RCC 7860 (cell line): Measurements from ENCODE around the gene DOK7.
"Not testable (repeated sequence)": the region's sequence is repeated elsewhere in the genome, so short reads cannot be mapped to it uniquely, and the experiment has no call there.

ENCODE experiments used
- DNase-seq: peaks from one replicate; pipeline ENCODE4 v3.0.0-alpha.2; 2015; ENCODE audit warnings: low spot score
- FAIRE-seq: peaks from 2 replicates; lab custom pipeline; 2012; peaks lifted over from hg19 to GRCh38; lab: Jason Lieb, UNC

The DOK7 gene

DNA sequence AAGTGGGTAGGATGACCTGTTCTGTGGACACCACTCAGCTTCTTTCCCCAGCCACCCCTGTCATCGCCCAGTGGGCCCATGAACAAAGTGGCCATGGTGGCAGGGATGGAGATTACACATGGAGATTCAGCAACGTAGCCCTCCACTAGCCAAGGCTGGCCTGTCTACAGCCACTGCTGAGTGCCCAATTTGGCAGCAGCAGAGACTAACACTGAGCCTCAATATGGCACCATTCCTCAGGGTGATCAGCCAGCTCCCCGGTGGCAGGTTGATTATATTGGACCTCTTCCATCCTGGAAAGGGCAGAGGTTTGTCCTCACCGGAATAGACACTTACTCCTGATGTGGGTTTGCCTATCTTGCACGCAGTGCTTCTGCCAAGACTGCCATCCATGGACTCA, 4.0 kb upstream of the DOK7 start:
- DNase-seq, FAIRE-seq: not testable (repeated sequence)

DNA sequence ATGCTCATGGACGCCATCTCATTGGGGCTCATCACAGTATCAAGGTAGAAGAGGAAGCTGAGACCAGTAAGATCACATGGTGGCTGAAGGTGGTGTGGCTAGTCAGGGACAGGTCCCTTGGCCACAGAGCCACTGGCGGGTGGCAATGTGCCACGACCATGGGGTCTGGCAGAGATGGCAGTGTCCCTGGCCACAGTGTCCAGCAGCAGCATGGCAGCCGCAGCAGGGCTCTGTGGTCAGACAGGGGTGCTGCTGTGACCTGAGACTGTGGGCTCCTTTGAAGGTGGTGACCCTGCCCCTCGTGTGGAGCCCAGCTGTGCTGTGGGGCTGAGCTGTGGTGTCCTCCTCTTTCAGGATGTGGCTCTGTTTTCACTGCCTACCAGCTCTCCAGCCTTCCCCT, 2.2 kb upstream of the DOK7 start:
- DNase-seq (no peak), FAIRE-seq (no peak)

DNA sequence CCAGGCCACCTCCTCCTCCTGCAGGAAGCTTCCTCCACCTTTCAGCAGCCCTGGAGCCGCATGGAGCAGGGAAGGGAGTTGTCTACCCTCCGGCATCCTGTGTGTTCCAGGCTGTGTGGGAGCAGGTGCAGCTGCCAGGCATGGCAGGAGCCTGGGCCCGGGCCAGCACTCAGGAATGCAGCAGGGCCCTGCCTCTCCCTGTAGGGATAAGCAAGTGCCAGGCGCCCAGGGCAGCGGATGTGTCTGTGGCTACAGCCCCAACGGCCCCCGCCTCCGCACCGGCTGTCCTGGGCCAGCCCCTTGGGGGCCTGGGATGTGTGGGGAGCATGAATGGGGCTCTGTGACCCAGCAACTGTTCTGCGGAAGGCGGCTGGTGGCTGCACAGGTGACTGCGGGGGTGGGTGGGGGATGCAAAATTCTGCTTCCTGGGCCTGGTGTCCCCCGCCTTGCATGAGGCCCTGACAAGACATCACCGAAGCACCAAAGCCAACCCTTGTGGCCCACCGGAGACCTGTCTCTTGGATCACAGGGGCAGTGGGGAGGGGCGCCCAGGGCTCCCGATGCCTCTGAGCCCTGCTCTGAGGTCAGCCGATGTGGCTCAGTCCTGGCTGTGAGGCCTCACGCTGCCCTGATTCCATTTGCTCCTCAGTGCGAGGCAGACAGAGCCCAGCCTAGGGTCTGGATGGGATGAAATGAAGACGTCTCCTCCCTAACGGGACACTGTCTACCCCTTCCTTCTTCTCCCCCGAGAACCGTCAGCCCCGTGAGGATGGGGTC, 1.4 kb upstream of the DOK7 start:
- FAIRE-seq (no peak), DNase-seq (no peak)

DNA sequence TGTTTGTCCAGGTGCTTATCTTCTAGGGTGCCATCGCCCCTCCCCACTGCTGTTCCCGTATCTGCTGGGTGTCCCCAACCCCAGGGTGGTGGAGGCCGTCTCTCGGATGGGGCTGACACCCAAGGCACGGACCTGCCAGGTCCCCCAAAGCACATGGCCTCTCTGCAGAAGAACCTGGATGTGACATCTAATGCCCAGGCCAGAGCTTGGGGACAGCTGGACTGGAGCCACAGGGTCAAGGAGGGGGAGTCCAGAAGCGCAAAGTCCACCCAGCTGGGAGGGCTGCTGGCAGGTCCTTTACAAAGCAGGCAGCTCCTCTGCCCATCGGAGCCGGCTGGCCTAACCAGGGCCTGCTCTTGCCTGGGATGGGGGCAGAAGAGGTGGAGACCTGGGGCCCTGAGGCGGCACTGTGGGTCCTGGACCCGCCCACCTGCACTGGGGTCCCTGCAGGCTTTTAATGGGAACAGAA, 751 bp upstream of the DOK7 start:
- FAIRE-seq, result no peak
- DNase-seq, result no peak

DNA sequence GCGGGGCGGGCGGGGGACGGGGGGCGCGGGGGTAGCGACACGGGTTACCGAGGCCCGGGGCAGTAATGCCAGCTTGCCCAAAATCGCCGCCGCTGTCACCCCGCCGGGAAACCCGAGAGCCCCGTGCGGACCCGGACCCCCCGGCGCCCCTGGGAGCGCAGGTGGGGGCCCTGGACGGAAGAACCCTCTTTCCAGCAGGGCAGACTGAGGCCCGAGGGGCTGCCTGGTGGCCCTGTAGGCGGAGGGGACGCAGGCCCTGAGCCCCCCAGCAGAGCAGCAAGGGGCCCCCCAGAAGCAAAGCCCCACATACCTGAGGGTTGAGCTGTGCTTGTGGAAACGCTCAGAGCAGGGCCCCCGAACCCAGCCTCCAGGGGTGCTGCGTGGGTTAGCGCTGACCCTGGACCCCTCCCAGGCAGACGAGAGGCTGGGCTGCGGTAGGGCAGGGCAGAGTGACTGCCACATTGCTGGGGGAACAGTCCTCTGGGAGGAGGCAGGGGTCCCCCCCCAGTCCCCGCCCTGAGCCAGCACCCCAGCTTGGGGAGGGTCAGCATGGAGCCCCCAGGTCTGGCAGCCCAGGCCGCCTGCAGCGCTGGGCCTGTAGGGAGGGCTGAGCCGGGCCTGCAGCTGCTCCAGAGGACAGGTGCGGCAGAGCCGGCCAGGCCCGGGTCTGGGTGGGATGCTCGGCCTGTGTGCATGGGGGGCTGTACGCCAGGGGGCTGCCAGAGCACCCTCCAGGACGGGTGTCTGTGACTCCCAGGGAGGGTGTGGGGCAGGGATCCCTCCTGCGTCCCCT, 646 bp downstream of the DOK7 start:
- DNase-seq, result no peak
- no peak for FAIRE-seq

DNA sequence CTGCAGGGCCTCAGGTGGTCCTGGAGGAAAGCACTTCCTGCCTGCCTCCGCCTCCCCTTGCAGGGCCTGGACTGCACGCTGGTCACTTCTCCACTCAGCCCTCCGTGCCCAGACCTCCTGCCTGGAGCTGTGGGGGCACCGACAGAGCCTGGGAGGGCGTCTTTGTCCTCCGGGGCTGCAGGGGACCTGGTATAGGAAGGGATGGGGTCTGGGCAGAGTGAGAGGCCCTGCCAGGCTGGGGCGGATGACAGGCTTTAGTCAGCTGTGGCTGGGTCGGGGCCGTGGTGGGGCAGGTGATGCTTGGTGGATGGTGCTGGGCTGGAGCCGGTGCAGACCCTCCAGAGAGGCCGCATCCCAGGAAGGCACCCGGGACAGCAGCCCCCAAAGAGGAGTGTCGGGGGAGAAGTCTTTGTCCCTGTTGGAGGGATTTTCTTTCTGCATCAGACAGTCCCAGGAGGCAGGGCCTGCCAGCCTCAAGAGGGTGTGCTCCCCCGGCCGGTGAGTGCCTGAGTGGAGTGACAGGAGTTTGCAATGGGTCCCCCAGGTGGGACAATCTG, 1.3 kb downstream of the DOK7 start:
- DNase-seq, result no peak
- FAIRE-seq, result no peak

DNA sequence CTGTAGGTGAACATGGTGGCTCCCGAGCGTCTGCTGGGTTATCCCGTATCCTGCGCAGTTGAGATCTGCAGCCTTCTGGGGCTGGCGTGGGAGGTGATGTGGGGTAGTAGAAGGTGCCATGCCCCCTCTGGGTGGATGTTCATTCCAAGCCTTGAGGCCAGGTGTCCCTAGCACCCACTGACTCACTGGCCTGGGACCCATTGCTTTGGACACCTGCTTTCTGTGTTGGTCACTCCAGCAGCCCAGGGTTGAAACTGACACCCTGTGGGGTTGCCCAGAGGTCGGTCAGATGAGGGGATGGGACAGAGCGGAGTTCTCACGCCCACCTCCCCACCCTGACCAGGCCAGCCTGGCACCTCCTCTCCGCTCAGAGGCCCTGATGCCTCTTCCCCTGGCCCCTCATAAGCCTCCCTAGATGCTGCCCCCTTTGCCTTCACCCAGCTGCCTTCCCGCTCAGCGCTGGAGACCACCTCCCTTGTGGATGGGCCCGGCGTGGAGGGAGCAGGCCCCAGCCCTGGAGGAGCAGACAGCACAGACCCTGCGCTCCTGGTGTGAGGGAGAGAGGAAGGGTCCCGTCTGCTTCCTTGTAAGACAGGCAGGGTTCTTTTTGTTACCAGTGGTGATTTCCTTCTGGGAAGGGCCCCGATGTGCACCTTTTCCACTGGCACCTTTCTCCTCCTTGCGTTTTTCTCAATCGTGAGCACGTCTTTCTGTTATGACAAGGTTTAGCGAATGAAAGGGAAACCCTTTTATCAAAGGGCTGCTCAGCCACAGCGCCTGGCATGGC, 2.0 kb downstream of the DOK7 start:
- FAIRE-seq (no peak), DNase-seq (no peak)

DNA sequence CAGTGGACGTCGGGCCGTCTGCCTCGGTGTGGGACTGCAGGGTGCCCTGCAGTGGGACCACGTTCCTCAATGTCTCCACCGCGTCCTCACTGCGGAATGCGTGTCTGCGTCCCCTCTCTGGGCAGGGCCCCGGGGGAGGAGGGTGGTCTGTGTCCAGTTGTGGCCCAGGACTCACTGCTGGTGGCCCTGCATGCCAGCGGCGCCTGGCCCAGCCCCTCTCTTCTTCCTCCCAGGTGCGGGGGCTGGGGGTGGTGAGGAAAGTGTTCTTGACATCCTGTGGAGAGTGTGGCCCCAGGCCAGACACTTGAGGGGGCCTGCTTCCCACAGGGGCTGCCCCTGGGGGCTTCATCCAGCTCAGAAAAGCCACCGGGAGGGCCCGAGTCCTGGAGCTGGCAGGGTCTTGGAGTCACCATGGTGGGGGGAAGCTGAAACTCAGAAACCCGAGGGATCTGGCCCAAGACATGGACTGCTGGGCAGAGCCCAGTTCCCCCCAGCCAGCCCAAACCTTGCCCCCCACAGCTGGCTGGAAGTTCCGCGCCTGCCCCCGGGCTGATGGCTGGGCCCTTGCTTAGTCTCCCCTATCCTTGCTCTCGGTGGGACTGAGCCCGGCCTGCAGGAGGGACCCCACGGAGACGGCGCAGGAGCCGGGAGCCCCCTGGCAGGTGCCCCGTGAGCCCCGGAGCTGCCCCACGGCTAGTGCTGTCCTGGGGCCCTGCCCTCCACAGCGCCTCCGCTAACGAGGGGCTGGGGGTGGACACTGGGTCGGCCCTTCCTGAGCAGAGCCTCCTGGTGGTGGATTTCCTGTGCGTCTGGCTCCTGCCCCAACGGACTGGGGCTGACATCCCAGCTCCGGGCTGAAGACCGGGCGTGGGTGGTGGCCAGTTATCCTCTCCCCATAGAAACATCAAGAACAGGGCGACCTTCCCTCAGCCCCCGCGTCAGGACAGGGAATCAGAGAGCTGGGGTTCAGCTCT, 2.9 kb downstream of the DOK7 start:
- FAIRE-seq (no peak), DNase-seq (no peak)

DNA sequence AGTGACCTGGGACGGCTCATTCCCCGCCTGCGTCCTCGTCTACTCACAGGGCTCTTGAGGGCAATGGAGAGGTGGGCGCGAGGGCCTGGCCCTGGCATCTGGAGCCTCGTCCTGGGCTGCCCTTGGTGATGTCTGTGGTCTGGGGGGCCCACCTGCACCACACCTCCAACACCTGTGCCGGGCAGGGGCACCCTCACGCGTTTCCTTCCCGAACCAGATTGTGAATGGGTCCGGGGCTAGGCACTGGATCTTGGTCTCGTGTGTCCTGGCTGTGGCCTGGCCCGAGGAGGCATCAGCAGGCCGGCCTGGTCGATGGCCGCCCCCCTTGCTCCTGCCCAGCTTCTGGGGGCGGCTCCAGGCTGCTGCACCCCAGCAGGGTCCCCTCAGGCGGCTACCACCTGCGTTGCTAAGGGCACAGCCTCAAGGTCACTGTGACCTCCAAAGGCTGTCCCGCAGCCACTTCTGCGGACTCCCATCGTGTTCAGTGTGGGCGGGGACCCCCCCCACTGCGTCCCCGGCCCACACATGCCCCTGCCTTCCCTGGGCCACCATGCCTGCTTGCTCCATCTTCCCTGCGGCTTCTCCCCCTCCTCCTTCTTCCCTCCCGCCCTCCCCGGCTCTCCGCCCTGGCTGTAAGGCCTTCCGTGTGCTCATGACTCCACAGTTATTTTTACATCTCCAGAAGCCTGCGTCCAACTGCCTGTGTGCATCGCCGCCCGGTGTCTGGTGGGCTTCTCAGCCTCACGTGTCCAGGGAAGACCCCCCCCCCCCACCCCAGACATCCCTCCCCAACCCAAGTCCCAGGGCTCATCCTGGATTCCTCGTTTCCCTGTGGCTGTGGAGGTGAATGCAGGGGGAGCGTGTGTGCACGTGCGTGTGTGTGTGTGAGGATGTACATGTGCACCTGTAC, 3.8 kb downstream of the DOK7 start:
- FAIRE-seq (no peak), DNase-seq (no peak)

DNA sequence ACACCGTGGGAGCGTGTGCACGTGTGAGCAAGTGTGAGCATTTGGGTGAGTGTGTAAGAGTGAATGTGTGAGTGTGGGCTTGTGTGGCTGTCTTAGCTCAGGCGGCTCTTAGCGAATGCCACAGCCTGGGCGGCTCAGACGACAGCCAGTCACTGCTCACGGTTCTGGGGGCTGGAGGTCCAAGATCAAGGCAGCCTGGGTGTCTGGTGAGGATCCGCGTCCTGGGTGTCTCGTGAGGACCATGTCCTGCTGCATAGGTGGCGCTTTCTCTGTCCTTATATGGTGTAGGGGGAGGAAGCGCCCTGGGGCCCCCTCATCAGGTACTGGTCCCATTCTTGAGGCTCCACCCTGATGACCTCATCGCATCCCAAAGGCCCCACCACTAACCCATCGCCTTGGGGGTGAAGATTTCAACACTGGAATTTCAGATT, 4.5 kb downstream of the DOK7 start:
- DNase-seq, result no peak
- no peak for FAIRE-seq

DNA sequence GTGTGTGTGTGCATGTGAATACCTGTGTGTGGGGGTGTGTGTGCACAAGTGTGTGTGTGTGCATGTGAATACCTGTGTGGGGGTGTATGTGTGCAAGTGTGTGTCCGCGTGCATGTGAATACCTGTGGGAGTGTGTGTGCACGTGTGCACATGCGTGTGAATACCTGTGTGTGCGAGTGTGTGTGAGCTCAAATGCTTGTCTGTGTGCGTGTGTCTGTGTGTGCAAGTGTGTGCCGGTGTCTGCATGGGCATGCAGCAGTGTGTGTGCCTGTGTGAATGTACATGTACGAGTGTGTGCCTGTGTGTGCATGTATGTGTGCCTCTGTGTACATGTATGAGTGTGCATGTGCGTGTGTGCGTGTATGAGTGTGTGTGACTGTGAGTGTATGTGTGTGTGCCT, 5.0 kb downstream of the DOK7 start:
- DNase-seq (no peak), FAIRE-seq (no peak)

DNA sequence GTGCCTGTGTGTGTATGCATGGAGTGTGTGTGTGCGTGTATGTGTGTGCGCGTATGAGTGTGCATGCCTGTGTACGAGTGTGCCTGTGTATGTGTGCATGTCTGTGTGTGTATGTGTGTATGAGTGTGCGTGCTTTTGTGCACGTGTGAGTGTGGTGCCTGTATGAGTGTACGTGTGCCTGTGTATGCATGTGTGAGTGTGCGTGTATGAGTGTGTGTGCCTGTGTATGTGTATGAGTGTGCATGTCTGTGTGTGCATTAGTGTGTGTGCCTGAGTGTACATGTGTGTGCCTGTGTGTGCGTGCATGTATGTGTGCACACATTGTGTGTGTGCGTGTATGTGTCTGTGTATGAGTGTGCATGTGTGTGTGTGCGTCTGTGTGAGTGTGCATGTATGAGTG, 5.7 kb downstream of the DOK7 start:
- DNase-seq (no peak), FAIRE-seq (no peak)

DNA sequence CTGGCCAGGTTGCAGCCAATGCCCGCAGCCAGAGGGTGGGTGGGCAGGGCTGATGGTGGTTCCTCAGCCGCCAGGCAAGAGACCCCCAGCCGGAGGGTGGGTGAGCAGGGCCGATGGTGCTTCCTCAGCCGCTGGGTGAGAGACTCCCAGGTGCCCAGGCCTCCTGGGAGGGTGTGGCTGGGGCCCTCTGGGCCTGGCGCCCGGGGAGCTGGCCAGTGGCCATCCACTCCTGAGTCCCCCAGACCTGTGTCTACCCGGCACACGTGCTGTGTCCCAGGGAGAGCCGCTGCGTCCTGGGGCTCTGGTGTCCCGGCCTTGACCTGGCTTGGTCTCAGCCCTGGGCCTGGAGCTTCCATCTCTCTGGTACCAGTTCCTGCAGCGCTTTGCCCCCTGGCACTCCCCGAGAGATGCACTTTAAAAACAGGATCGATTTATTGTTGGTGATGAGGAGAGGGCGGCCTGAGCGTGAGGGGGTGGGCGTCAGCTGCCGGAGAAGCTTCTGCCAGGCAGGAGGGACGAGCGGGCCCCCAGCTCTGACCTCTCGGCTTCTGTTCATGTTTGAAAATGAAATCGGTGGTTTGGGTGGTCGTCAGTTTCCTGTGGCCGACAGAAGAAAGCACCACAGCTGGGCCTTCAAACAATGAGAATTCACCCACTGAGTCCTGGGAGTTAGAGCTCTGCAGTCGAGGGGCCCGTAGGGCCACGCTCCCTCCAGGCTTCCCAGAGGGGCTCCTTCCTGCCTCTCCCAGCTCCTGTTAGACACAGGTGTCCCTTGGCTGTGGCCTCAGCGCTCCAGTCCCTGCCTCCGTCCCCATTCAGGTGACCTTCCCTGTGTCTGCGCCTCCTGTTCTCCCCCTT, 6.5 kb downstream of the DOK7 start:
- FAIRE-seq, result no peak
- DNase-seq, result no peak

DNA sequence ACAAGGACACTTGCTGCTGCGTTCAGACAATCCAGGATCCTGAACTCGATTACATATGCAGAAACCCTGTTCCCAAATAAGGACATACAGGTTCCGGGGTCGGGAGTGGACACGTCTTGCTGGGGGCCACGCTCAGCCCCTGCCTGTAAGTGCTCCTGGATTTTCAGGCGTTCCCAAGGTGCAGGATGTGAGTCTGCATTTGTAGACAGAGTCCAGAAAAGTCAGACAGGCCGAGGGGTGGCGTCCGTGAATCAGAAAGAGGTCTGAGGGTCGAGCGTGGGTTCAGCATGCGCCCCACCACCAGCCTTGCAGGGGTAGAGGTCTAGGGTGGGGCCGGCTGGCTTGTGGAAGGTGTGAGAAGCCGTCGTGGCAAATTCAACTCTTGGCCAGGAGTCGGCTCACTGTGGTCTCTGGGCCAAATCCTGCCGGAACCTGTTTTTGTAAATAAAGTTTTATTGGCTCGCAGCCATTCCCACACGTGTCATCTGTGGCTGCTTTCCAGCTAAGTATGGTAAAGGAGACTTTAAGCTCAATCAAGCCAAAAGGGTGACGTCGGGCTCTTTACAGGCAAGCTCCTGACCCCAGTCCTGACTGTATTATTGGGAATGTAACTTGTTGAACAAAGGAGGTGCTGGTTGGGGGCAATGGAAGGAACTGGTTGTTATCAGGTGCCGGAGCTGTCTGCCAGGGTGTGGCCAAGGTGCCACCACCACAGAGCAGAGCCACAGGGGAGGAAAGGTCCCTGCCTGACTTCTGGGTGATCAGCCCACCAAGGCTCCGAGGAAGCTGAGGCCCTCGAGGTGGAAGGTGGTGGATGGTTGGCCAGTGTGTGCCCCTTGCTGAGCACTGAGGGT, 7.4 kb downstream of the DOK7 start:
- DNase-seq (no peak), FAIRE-seq (no peak)

DNA sequence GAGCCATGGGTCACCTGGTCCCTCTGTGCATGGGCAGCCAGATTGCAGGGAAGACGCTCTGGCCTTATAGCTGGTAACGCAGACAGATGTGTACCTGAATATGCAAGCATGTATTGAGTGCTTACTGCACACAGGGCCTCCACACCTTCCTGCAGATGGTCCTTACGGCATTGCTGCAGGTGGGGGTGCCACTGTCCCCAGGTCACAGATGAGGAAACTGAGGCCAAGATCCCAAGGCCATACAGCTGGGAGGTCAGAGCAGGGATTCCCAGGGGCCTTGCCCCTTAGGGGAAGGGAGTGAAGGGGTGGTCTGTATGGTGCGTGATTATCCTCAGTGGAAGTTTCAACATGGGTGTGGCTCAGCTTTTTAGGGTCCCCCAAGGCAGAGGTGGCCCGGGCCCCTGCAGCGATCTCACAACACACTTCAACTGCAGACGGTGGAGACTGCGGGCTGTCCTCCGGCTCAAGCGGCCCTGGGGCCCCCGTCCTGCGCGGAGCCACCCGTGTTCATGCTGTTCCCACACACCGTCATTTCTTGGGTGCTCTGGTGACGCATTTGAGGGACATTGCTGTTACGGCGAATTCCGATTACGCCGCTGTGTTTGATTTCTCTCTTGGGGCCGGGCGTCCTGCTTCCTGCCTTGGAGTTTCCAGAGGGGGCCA, 8.1 kb downstream of the DOK7 start:
- DNase-seq (no peak), FAIRE-seq (no peak)

DNA sequence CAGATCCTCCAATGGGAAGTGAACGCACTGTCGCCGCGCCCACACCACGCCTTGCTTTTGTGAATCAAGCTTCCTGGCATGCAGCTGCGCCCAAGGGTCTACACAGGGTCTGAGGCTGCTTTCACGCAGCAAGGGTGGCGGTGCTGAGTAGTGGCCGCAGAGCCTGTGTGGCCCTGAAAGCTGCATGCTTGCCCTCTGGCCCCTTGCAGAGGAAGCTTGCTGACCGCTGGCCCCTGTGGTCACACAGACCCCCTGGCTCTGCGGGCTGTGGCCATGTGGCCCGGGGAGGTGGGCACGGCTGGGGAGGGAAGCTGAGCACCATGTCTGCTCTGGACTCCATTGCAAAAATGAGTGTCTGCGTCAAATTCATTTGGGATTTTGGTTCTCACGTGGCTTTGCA, 8.8 kb downstream of the DOK7 start:
- DNase-seq, result no peak
- no peak for FAIRE-seq
